HEK293 (cell line): ENCODE measurements around the gene B3GALNT1.

Source experiments
- CTCF ChIA-PET: fragments of 350-600 bp; formaldehyde crosslinking; extraction: SDS; loops from one replicate; lab custom pipeline; 2021; ENCODE audit warnings: antibody characterized with exemption; lab: Yijun Ruan, JAX
- POLR2A ChIA-PET: fragments of 300-600 bp; formaldehyde crosslinking; extraction: SDS; loops from one replicate; lab custom pipeline; 2020; ENCODE audit warnings: antibody characterized with exemption, inconsistent platforms; lab: Yijun Ruan, JAX
- H3K27ac ChIP-seq: fragments of 200-500 bp; sonication (Bioruptor generic); 2 replicates; pipeline ENCODE4 v1.5.1; 2014; ENCODE audit warnings: low read depth, low read length, control low read depth, inconsistent platforms; ENCODE audit errors: extremely low read depth
- H3K36me3 ChIP-seq, 2 experiments: fragments of 200-500 bp in 1 of 2; sonication (Bioruptor generic) in 1 of 2; 1 replicate in 1 of 2; 2 replicates in 1 of 2; pipeline ENCODE4 v1.5.1; 2014 to 2017; ENCODE audit warnings: inconsistent platforms in 2 of 2, low read length in 2 of 2; ENCODE audit not compliant: control insufficient read depth in 2 of 2, insufficient read depth in 1 of 2
- H3K4me1 ChIP-seq: fragments of 200-500 bp; sonication (Bioruptor generic); 2 replicates; pipeline ENCODE4 v1.5.1; 2014; ENCODE audit warnings: mild to moderate bottlenecking, low read length, inconsistent platforms; ENCODE audit not compliant: control insufficient read depth, insufficient read depth
- H3K4me3 ChIP-seq: 2 replicates; pipeline ENCODE4 v1.5.1; 2011; ENCODE audit warnings: low read depth, mild to moderate bottlenecking, control low read depth, low read length, moderate library complexity
- H3K9me3 ChIP-seq: fragments of 200-500 bp; sonication (Bioruptor generic); 2 replicates; pipeline ENCODE4 v1.5.1; 2014; ENCODE audit warnings: low read depth, low read length, inconsistent platforms; ENCODE audit not compliant: control insufficient read depth, insufficient read depth
- HOXD13 ChIP-seq: sonication (generic); formaldehyde crosslinking; IDR thresholded peaks from 2 replicates; pipeline ENCODE4 v1.8.0; 2022; ENCODE audit warnings: missing genetic modification reagents, borderline replicate concordance
- MYNN ChIP-seq: fragments of 450-650 bp; formaldehyde crosslinking; IDR thresholded peaks from 2 replicates; pipeline ENCODE4 v1.5.1; 2016; ENCODE audit warnings: missing biosample characterization, missing genetic modification characterization, borderline replicate concordance
- RBAK ChIP-seq: fragments of 450-650 bp; formaldehyde crosslinking; IDR thresholded peaks from 2 replicates; pipeline ENCODE4 v1.5.1; 2016; ENCODE audit warnings: missing biosample characterization, missing genetic modification characterization
- SP7 ChIP-seq: fragments of 450-650 bp; formaldehyde crosslinking; IDR thresholded peaks from 2 replicates; pipeline ENCODE4 v1.5.1; 2016; ENCODE audit warnings: missing biosample characterization, missing genetic modification characterization
- YY1 ChIP-seq: fragments of 450-650 bp; formaldehyde crosslinking; IDR thresholded peaks from 2 replicates; pipeline ENCODE4 v1.5.1; 2018; ENCODE audit warnings: missing biosample characterization, missing genetic modification characterization
- ZBTB8A ChIP-seq: fragments of 450-650 bp; formaldehyde crosslinking; IDR thresholded peaks from 2 replicates; pipeline ENCODE4 v1.5.1; 2016; ENCODE audit warnings: missing biosample characterization, missing genetic modification characterization
- ZNF140 ChIP-seq: fragments of 450-650 bp; formaldehyde crosslinking; IDR thresholded peaks from 2 replicates; pipeline ENCODE4 v1.5.1; 2016; ENCODE audit warnings: missing biosample characterization, missing genetic modification characterization
- ZNF184 ChIP-seq: fragments of 450-650 bp; IDR thresholded peaks from 2 replicates; pipeline ENCODE4 v1.5.1; 2018; ENCODE audit warnings: missing biosample characterization, mild to moderate bottlenecking, missing genetic modification characterization
- ZNF341 ChIP-seq: fragments of 450-650 bp; formaldehyde crosslinking; IDR thresholded peaks from 2 replicates; pipeline ENCODE4; 2016; ENCODE audit warnings: low read depth, missing biosample characterization, missing genetic modification characterization
- ZNF366 ChIP-seq: fragments of 450-650 bp; formaldehyde crosslinking; conservative IDR thresholded peaks from 2 replicates; pipeline ENCODE4 v1.5.1; 2016; ENCODE audit warnings: missing biosample characterization, missing genetic modification characterization
- ZNF521 ChIP-seq: fragments of 450-650 bp; formaldehyde crosslinking; IDR thresholded peaks from 2 replicates; pipeline ENCODE4 v1.5.1; 2017; ENCODE audit warnings: missing biosample characterization, mild to moderate bottlenecking, missing genetic modification characterization
- ZNF621 ChIP-seq: fragments of 450-650 bp; formaldehyde crosslinking; IDR thresholded peaks from 2 replicates; pipeline ENCODE4 v1.5.1; 2017; ENCODE audit warnings: missing biosample characterization, missing genetic modification characterization
- ZNF629 ChIP-seq: fragments of 450-650 bp; formaldehyde crosslinking; IDR thresholded peaks from 2 replicates; pipeline ENCODE4 v1.5.1; 2017; ENCODE audit warnings: missing biosample characterization, missing genetic modification characterization
- ZNF677 ChIP-seq: fragments of 450-650 bp; IDR thresholded peaks from 2 replicates; pipeline ENCODE4 v1.5.0; 2018; ENCODE audit warnings: missing biosample characterization, mild to moderate bottlenecking, missing genetic modification characterization, moderate library complexity
- ZNF830 ChIP-seq: fragments of 450-650 bp; IDR thresholded peaks from 2 replicates; pipeline ENCODE4 v1.5.0; 2018; ENCODE audit warnings: missing biosample characterization, missing genetic modification characterization, low read depth, mild to moderate bottlenecking, moderate library complexity
- ZNF843 ChIP-seq: fragments of 450-650 bp; formaldehyde crosslinking; IDR thresholded peaks from 2 replicates; pipeline ENCODE4 v1.5.1; 2016; ENCODE audit warnings: missing biosample characterization, missing genetic modification characterization
- TF ChIP-seq, protein P1 (sequence below): fragments of 450-650 bp; formaldehyde crosslinking; IDR thresholded peaks from 2 replicates; pipeline ENCODE4 v1.5.1; 2017; ENCODE audit warnings: missing biosample characterization, missing genetic modification characterization
- TF ChIP-seq, protein P2 (sequence below): fragments of 450-650 bp; formaldehyde crosslinking; IDR thresholded peaks from 2 replicates; pipeline ENCODE4 v1.5.1; 2016; ENCODE audit warnings: missing biosample characterization, missing genetic modification characterization
- TF ChIP-seq, protein P3 (sequence below): fragments of 450-650 bp; IDR thresholded peaks from 2 replicates; pipeline ENCODE4 v1.5.1; 2018; ENCODE audit warnings: missing biosample characterization, mild to moderate bottlenecking, missing genetic modification characterization
- TF ChIP-seq, protein P4 (sequence below): fragments of 450-650 bp; formaldehyde crosslinking; optimal IDR thresholded peaks from 2 replicates; pipeline ENCODE3; 2016; ENCODE audit warnings: missing biosample characterization, mild to moderate bottlenecking, missing genetic modification characterization
- TF ChIP-seq, protein P5 (sequence below): fragments of 450-650 bp; formaldehyde crosslinking; IDR thresholded peaks from 2 replicates; pipeline ENCODE4 v1.5.1; 2016; ENCODE audit warnings: missing biosample characterization, missing genetic modification characterization
- TF ChIP-seq, protein P6 (sequence below): fragments of 450-650 bp; formaldehyde crosslinking; IDR thresholded peaks from 2 replicates; pipeline ENCODE4 v1.5.1; 2016; ENCODE audit warnings: missing biosample characterization, missing genetic modification characterization

The B3GALNT1 gene

DNA sequence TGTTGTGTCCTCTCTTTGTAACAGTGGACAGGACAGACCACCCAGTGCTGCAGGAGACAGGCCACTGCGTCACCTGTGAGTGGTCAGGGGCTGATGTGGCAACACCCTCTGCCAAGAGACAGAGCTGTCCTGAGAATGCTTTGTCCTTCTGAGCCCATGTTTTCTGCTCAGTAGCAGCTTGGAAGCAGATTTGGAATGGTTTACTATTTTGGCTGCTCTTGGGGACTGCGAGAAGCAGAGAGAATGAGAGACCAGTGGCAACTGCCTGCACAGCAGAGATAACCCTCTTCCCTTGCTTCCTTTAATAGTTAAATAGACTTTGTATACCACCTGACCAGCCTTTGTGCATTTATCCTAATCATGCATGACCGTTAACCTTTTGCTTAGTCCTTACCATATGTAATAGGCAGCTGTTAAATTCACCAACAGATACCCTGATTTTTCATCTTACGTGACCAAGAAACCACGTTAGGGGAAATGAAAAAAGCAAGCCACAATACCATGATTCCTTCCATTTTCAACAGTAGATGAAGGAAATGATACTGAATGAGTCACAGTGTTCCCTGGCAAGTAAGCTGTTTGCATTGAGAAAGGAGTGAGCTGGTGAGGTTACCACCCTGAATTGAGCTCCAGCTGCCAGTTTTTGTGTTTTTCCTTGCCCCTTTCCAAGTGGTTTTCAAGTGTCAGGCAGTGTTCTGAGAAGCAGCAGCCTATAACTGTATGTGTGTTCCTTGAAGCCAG lies 35.5 kb downstream of the B3GALNT1 start (continued):
- TF ChIP-seq MYNN (tag by site-specific recombination): no peak
- TF ChIP-seq SP7 (tag by site-specific recombination): no peak
- no peak for TF ChIP-seq ZNF521 (tag by site-specific recombination)
- no peak for TF ChIP-seq ZNF677
- no peak for TF ChIP-seq ZNF830 (tag by site-specific recombination)
- TF ChIP-seq, protein P1, sequence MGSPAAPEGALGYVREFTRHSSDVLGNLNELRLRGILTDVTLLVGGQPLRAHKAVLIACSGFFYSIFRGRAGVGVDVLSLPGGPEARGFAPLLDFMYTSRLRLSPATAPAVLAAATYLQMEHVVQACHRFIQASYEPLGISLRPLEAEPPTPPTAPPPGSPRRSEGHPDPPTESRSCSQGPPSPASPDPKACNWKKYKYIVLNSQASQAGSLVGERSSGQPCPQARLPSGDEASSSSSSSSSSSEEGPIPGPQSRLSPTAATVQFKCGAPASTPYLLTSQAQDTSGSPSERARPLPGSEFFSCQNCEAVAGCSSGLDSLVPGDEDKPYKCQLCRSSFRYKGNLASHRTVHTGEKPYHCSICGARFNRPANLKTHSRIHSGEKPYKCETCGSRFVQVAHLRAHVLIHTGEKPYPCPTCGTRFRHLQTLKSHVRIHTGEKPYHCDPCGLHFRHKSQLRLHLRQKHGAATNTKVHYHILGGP (tag by site-specific recombination): no peak
- no peak for TF ChIP-seq ZNF140 (tag by site-specific recombination)
- no peak for TF ChIP-seq ZNF366 (tag by site-specific recombination)
- no peak for TF ChIP-seq ZNF184 (tag by site-specific recombination)
- TF ChIP-seq ZNF629 (tag by site-specific recombination): no peak
- TF ChIP-seq, all 188 proteins: peak for 0

DNA sequence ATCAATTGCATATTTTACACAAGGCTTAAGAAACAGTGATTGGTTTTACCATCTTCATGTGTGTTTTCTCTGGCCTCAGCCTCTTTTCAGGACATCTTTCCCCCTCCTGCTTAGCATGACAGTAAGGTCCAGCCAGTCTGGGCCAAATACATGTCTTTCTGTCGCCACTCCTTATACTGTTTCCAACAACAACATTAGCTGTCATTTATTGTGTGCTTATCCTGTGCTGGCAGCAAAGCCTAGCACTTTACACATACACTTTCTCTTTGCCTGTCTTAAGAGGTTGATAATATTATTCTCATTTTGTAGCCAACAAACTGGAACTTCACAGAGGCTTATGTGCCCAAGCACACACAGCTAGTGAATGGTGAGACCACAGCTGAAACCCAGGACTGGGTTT lies 37.8 kb downstream of the B3GALNT1 start:
- ChIA-PET CTCF (no interaction called here), POLR2A (no interaction called here)
- Histone ChIP-seq H3K36me3 (peaks cover 0 to 4% of the 10 kb centered on the region in 2 experiments; a peak in 1 of 3 replicates), H3K4me1 (no peaks in the 10 kb centered on the region), H3K27ac (no peak overlapping the region), H3K9me3 (no peaks in the 10 kb centered on the region), H3K4me3 (no peak overlapping the region)
- no peak for TF ChIP-seq RBAK (tag by site-specific recombination)
- TF ChIP-seq, protein P2, sequence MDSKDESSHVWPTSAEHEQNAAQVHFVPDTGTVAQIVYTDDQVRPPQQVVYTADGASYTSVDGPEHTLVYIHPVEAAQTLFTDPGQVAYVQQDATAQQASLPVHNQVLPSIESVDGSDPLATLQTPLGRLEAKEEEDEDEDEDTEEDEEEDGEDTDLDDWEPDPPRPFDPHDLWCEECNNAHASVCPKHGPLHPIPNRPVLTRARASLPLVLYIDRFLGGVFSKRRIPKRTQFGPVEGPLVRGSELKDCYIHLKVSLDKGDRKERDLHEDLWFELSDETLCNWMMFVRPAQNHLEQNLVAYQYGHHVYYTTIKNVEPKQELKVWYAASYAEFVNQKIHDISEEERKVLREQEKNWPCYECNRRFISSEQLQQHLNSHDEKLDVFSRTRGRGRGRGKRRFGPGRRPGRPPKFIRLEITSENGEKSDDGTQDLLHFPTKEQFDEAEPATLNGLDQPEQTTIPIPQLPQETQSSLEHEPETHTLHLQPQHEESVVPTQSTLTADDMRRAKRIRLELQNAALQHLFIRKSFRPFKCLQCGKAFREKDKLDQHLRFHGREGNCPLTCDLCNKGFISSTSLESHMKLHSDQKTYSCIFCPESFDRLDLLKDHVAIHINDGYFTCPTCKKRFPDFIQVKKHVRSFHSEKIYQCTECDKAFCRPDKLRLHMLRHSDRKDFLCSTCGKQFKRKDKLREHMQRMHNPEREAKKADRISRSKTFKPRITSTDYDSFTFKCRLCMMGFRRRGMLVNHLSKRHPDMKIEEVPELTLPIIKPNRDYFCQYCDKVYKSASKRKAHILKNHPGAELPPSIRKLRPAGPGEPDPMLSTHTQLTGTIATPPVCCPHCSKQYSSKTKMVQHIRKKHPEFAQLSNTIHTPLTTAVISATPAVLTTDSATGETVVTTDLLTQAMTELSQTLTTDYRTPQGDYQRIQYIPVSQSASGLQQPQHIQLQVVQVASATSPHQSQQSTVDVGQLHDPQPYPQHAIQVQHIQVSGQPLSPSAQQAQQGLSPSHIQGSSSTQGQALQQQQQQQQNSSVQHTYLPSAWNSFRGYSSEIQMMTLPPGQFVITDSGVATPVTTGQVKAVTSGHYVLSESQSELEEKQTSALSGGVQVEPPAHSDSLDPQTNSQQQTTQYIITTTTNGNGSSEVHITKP (tag by site-specific recombination): no peak
- TF ChIP-seq, protein P3, sequence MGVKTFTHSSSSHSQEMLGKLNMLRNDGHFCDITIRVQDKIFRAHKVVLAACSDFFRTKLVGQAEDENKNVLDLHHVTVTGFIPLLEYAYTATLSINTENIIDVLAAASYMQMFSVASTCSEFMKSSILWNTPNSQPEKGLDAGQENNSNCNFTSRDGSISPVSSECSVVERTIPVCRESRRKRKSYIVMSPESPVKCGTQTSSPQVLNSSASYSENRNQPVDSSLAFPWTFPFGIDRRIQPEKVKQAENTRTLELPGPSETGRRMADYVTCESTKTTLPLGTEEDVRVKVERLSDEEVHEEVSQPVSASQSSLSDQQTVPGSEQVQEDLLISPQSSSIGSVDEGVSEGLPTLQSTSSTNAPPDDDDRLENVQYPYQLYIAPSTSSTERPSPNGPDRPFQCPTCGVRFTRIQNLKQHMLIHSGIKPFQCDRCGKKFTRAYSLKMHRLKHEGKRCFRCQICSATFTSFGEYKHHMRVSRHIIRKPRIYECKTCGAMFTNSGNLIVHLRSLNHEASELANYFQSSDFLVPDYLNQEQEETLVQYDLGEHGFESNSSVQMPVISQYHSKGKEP (tag by site-specific recombination): no peak
- TF ChIP-seq ZNF341 (tag by site-specific recombination): no peak
- TF ChIP-seq, protein P4, sequence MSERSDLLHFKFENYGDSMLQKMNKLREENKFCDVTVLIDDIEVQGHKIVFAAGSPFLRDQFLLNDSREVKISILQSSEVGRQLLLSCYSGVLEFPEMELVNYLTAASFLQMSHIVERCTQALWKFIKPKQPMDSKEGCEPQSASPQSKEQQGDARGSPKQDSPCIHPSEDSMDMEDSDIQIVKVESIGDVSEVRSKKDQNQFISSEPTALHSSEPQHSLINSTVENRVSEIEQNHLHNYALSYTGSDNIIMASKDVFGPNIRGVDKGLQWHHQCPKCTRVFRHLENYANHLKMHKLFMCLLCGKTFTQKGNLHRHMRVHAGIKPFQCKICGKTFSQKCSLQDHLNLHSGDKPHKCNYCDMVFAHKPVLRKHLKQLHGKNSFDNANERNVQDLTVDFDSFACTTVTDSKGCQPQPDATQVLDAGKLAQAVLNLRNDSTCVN: no peak
- TF ChIP-seq, protein P5, sequence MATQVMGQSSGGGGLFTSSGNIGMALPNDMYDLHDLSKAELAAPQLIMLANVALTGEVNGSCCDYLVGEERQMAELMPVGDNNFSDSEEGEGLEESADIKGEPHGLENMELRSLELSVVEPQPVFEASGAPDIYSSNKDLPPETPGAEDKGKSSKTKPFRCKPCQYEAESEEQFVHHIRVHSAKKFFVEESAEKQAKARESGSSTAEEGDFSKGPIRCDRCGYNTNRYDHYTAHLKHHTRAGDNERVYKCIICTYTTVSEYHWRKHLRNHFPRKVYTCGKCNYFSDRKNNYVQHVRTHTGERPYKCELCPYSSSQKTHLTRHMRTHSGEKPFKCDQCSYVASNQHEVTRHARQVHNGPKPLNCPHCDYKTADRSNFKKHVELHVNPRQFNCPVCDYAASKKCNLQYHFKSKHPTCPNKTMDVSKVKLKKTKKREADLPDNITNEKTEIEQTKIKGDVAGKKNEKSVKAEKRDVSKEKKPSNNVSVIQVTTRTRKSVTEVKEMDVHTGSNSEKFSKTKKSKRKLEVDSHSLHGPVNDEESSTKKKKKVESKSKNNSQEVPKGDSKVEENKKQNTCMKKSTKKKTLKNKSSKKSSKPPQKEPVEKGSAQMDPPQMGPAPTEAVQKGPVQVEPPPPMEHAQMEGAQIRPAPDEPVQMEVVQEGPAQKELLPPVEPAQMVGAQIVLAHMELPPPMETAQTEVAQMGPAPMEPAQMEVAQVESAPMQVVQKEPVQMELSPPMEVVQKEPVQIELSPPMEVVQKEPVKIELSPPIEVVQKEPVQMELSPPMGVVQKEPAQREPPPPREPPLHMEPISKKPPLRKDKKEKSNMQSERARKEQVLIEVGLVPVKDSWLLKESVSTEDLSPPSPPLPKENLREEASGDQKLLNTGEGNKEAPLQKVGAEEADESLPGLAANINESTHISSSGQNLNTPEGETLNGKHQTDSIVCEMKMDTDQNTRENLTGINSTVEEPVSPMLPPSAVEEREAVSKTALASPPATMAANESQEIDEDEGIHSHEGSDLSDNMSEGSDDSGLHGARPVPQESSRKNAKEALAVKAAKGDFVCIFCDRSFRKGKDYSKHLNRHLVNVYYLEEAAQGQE (tag by site-specific recombination): no peak
- TF ChIP-seq YY1: no peak
- no peak for TF ChIP-seq HOXD13 (CRISPR knock-in tag)
- no peak for TF ChIP-seq ZBTB8A (tag by site-specific recombination)
- TF ChIP-seq, protein P6, sequence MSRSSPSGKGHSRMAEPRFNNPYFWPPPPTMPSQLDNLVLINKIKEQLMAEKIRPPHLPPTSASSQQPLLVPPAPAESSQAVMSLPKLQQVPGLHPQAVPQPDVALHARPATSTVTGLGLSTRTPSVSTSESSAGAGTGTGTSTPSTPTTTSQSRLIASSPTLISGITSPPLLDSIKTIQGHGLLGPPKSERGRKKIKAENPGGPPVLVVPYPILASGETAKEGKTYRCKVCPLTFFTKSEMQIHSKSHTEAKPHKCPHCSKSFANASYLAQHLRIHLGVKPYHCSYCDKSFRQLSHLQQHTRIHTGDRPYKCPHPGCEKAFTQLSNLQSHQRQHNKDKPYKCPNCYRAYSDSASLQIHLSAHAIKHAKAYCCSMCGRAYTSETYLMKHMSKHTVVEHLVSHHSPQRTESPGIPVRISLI (tag by site-specific recombination): no peak
- TF ChIP-seq, protein P1 (tag by site-specific recombination): no peak
- no peak for TF ChIP-seq ZNF843 (tag by site-specific recombination)
- no peak for TF ChIP-seq ZNF621 (tag by site-specific recombination)
